NT2/D1 (cell line): ENCODE measurements around the gene ITSN1.

Source experiments
- SUZ12 ChIP-seq: IDR thresholded peaks from 2 replicates; pipeline ENCODE4 v1.6.1; 2011; ENCODE audit not compliant: insufficient read length, insufficient read depth; ENCODE audit errors: extremely low read depth
- YY1 ChIP-seq: IDR thresholded peaks from 2 replicates; pipeline ENCODE4 v1.6.1; 2011; ENCODE audit not compliant: insufficient read length, insufficient read depth

DNA sequence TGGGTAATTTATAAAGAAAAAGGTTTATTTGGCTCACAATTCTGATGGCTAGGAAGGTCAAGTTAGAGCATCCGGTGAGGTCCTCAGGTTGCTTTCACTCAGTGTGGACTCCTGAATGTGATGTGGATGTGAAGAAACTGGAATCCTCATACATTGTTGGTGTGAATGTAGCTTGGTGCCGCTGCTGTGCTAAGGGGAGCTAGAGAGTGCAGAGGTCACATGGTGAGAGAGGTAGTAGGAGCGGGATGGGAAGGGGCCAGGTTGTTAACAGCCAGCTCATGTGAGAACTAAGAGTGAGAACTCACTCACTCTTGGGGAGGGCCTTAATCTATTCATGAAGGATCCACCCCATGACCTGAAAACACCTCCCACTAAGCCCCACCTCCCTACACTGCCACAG lies 21.8 kb downstream of the ITSN1 start:
- TF ChIP-seq SUZ12: no peak
- no peak for TF ChIP-seq YY1
